ENCODE results near the gene TOMM40.

TOMM40 gene

DNA sequence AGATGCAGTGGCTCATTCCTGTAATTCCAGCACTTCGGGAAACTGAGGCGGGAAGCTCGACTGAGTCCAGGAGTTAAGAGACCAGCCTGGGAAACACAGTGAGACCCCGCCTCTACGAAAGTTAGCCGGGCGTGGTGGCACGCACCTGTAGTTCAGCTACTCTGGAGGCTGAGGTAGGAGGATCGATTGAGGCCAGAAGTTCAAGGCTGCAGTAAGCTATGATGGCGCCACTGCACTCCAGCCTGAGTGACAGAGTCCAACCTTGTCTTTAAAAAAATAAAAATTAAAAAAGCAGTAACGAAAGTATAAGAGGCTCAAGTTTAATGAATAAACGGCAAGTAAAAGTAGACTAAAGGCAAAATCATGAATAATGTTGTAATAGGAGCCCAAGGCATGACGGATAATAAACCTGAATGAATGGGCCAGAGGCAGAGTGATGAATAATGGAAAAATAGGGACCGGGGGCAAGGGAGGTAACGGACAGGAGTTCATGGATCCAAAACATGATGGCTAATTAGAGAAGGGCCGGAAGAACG is 1.2 kb upstream of the TOMM40 start:
- Histone ChIP-seq H3K4me1 (ENCODE audit: insufficient read depth, low read length) (no peaks in the 10 kb centered on the region), H3K9ac (ENCODE audit: low read depth, low read length) (peak overlapping the region; percentile 74; the same call in 1 of the 2 replicates), H3K27ac (ENCODE audit: low read length) (peak overlapping the region; percentile 15), H3K36me3 (ENCODE audit: insufficient read depth, low read depth, low read length) (peaks cover 60% of the 10 kb centered on the region), H3K9me3 (ENCODE audit: insufficient read depth, low read depth, low read length) (no peaks in the 10 kb centered on the region), H3K27me3 (ENCODE audit: insufficient read depth, low read length) (no peaks in the 10 kb centered on the region), H3K4me3 (ENCODE audit: low read length) (peak overlapping the region; percentile 61)

DNA sequence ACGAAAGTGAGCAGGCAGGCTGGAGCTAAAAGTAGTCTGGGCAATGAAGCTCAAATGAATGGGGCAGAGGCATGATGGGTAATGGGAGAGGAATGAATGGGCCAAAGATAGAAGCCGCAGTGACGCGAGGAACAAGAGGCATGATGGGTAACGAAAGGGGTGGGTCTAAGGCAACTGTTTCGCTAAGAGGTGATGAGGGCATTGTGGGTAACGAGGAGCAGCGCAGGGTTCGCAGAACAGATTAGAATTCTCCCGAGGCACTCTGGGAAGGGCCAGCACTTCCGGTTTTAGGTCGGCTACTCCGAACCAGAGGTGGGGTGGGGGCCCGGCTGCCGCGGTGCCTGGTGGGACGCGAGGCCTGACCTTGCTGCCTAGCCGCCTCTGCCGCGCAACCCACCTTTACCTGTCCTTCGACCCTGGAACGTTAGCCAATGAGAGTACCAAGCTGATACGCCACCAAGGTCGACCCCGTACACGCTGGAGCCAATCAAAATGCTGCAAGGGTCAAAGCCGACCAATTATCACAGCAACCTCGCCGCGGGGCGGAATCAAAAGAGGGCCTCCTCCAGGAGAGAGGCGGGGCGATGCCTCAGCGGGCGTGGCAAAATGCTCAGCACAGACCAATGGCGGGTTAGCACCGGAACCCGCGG is 563 bp upstream of the TOMM40 start:
- H3K27ac ChIP-seq (ENCODE audit: low read length) = peak overlapping the region; percentile 15
- no peaks in the 10 kb centered on the region for H3K4me1 ChIP-seq (ENCODE audit: insufficient read depth, low read length)
- peak overlapping the region; percentile 74; the same call in 1 of the 2 replicates for H3K9ac ChIP-seq (ENCODE audit: low read depth, low read length)
- H3K27me3 ChIP-seq (ENCODE audit: insufficient read depth, low read length) = no peaks in the 10 kb centered on the region
- peaks cover 63% of the 10 kb centered on the region for H3K36me3 ChIP-seq (ENCODE audit: insufficient read depth, low read depth, low read length)
- peak overlapping the region; percentile 61 for H3K4me3 ChIP-seq (ENCODE audit: low read length)
- H3K9me3 ChIP-seq (ENCODE audit: insufficient read depth, low read depth, low read length) = no peaks in the 10 kb centered on the region

DNA sequence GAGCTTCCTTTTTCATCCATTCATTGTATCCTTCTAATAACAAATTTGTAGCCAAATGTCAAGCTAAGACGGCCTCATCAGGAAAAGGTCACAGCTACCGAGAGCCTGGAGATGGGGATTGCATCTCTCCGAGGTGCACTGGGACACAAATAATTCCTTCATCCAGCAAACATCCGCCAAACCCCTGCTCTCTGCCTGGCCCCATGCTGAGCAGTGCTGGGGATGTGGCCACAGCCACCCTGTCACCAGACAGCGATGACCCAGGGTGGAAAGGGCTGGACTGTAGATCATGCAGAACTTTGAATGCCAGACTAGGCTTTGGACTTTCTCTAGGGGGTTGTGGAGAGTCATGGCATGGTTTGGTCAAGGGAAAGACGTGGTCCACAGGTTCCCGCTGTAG is 1.9 kb downstream of the TOMM40 start:
- H3K9ac ChIP-seq (ENCODE audit: low read depth, low read length) = no peak overlapping the region
- H3K4me3 ChIP-seq (ENCODE audit: low read length) = peak overlapping the region; percentile 99; the same call in 1 of the 2 replicates
- peaks cover 64% of the 10 kb centered on the region for H3K36me3 ChIP-seq (ENCODE audit: insufficient read depth, low read depth, low read length)

DNA sequence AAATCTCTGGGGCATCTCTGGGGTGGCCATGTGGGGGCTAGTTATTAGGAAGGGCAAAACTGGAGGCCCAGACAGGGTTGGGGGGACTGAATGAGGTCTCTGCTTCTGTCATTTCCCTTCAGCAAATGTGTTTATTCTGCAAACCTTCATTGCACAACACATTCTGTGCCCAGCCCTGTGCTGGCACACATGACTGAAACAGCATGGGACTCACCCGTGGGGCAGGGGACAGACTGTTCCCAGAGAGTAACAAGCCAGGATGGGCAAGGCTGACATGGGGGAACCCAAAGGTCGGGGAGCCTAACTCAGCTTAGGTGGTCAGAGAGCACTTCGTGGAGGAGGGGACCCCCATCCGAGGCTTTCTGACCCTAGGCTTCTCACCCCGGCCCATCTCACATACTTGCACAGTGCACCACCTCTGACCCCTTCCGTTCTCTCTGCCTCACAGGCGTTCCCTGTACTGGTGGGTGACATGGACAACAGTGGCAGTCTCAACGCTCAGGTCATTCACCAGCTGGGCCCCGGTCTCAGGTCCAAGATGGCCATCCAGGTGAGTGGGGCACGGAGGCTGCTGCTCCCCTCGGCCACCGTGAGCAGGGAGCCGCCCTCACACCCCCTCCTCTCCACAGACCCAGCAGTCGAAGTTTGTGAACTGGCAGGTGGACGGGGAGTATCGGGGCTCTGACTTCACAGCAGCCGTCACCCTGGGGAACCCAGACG is 2.4 kb downstream of the TOMM40 start:
- Histone ChIP-seq H3K4me3 (ENCODE audit: low read length) (no peak overlapping the region), H3K9me3 (ENCODE audit: insufficient read depth, low read depth, low read length) (no peaks in the 10 kb centered on the region), H3K4me1 (ENCODE audit: insufficient read depth, low read length) (no peaks in the 10 kb centered on the region), H3K36me3 (ENCODE audit: insufficient read depth, low read depth, low read length) (peaks cover 64% of the 10 kb centered on the region), H3K27me3 (ENCODE audit: insufficient read depth, low read length) (no peaks in the 10 kb centered on the region), H3K9ac (ENCODE audit: low read depth, low read length) (no peak overlapping the region), H3K27ac (ENCODE audit: low read length) (no peak overlapping the region)

More for the DNA sequence above, 1.9 kb downstream of the TOMM40 start:
- H3K9me3 ChIP-seq (ENCODE audit: insufficient read depth, low read depth, low read length) = no peaks in the 10 kb centered on the region
- H3K4me1 ChIP-seq (ENCODE audit: insufficient read depth, low read length) = no peaks in the 10 kb centered on the region
- no peaks in the 10 kb centered on the region for H3K27me3 ChIP-seq (ENCODE audit: insufficient read depth, low read length)
- no peak overlapping the region for H3K27ac ChIP-seq (ENCODE audit: low read length)

DNA sequence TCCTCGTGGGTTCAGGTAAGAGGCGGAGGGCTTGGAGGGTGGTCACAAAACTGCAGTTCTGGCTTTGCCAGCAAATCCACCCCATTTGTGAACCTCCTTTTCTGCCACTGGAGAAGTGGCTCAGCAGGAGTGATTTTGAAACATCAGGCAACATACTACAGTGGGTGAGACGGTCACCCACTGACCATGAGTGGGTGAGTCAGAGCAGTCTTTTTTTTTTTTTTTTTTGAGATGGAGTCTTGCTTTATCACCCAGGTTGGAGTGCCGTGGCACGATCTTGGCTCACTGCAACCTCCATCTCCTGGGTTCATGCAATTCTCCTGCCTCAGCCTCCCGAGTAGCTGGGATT is 3.0 kb downstream of the TOMM40 start:
- H3K4me1 ChIP-seq (ENCODE audit: insufficient read depth, low read length) = no peaks in the 10 kb centered on the region
- H3K27ac ChIP-seq (ENCODE audit: low read length) = no peak overlapping the region
- no peak overlapping the region for H3K9ac ChIP-seq (ENCODE audit: low read depth, low read length)
- H3K27me3 ChIP-seq (ENCODE audit: insufficient read depth, low read length) = no peaks in the 10 kb centered on the region
- H3K36me3 ChIP-seq (ENCODE audit: insufficient read depth, low read depth, low read length) = peaks cover 66% of the 10 kb centered on the region
- no peak overlapping the region for H3K4me3 ChIP-seq (ENCODE audit: low read length)
- no peaks in the 10 kb centered on the region for H3K9me3 ChIP-seq (ENCODE audit: insufficient read depth, low read depth, low read length)

DNA sequence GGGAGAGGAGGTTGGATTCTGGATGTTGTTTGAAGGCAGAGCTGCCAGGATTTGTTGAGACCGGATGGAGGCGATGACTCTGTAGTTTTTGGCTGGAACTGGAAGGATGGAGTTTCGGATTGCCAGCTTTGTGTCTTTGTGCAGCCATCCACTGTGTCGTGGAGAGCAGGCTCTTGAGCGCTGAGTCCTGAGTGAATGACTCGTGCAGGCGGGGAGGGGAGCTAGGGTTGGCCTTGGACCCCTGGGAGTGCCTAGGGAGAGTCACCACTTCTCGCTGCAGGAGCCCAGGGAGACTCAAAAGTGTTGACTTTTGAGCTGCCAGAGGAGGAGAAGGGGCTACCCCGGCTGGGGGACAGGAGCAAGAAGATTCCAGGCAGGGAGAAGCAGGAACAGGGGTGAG is 3.9 kb downstream of the TOMM40 start:
- peaks cover 75% of the 10 kb centered on the region for H3K36me3 ChIP-seq (ENCODE audit: insufficient read depth, low read depth, low read length)
- H3K9ac ChIP-seq (ENCODE audit: low read depth, low read length) = no peak overlapping the region
- H3K9me3 ChIP-seq (ENCODE audit: insufficient read depth, low read depth, low read length) = no peaks in the 10 kb centered on the region
- no peak overlapping the region for H3K27ac ChIP-seq (ENCODE audit: low read length)
- H3K4me3 ChIP-seq (ENCODE audit: low read length) = no peak overlapping the region
- H3K27me3 ChIP-seq (ENCODE audit: insufficient read depth, low read length) = no peaks in the 10 kb centered on the region
- H3K4me1 ChIP-seq (ENCODE audit: insufficient read depth, low read length) = no peaks in the 10 kb centered on the region

DNA sequence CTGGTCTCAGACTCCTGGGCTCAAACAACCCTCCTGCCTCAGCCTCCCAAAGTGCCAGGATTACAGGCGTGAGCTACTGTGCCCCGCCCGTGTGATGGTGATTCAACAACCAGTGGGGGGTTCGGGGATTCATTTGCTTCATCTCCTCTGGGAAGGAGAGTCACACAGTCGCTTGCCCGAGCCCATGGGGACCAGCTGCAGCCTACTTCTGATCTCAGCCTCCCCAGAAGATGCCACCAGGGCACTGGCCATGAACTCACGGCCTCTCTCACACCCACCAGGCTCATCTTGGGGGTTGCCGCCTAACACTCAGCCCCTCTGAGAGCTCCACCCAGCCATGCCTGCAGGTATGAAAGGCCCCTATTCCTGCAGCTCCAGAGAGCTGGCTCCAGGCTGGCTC is 6.8 kb downstream of the TOMM40 start:
- H3K4me1 ChIP-seq (ENCODE audit: insufficient read depth, low read length) = no peaks in the 10 kb centered on the region
- H3K27me3 ChIP-seq (ENCODE audit: insufficient read depth, low read length) = no peaks in the 10 kb centered on the region
- H3K9me3 ChIP-seq (ENCODE audit: insufficient read depth, low read depth, low read length) = no peaks in the 10 kb centered on the region
- H3K27ac ChIP-seq (ENCODE audit: low read length) = no peak overlapping the region
- no peak overlapping the region for H3K9ac ChIP-seq (ENCODE audit: low read depth, low read length)
- no peak overlapping the region for H3K4me3 ChIP-seq (ENCODE audit: low read length)
- H3K36me3 ChIP-seq (ENCODE audit: insufficient read depth, low read depth, low read length) = peaks cover 96% of the 10 kb centered on the region

DNA sequence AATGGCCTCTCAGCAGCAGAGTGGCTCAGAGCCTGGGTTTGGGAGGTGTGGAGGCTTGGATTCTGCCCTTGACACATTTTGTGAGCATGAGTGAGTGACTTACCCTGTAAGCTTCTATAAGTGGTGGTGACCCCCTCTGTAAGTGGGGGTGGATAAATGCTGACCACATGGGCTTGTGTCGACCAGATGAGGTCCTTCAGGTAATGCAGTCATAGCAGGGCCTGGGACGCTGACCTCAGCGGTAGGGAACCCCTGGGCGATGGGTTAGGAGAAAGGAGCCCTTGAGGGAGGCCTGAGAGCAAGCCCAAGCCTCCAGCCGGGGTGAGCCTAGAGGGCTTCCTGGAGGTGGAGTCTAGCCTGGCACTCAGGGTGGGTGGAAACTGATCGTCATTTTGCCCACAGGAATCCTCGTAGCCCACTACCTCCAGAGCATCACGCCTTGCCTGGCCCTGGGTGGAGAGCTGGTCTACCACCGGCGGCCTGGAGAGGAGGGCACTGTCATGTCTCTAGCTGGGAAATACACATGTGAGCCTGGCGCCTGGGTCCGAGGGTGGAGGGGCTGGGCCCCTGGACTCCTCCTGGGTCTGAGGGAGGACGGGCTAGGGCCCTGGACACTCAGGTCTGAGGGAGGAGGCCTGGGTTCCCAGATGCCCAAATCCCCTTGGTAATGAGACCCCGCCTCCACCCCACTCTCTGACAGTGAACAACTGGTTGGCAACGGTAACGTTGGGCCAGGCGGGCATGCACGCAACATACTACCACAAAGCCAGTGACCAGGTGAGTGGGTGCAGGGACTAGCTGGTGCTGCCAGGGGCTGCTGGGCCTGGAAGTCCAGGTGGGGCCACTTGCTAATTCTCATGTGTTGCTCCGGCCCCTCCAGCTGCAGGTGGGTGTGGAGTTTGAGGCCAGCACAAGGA is 9.5 kb downstream of the TOMM40 start:
- Histone ChIP-seq H3K27me3 (ENCODE audit: insufficient read depth, low read length) (no peaks in the 10 kb centered on the region), H3K27ac (ENCODE audit: low read length) (no peak overlapping the region), H3K4me3 (ENCODE audit: low read length) (no peak overlapping the region), H3K9ac (ENCODE audit: low read depth, low read length) (no peak overlapping the region), H3K4me1 (ENCODE audit: insufficient read depth, low read length) (peaks cover 3% of the 10 kb centered on the region; the same call in 1 of the 2 replicates), H3K36me3 (ENCODE audit: insufficient read depth, low read depth, low read length) (peaks cover 75% of the 10 kb centered on the region), H3K9me3 (ENCODE audit: insufficient read depth, low read depth, low read length) (no peaks in the 10 kb centered on the region)

DNA sequence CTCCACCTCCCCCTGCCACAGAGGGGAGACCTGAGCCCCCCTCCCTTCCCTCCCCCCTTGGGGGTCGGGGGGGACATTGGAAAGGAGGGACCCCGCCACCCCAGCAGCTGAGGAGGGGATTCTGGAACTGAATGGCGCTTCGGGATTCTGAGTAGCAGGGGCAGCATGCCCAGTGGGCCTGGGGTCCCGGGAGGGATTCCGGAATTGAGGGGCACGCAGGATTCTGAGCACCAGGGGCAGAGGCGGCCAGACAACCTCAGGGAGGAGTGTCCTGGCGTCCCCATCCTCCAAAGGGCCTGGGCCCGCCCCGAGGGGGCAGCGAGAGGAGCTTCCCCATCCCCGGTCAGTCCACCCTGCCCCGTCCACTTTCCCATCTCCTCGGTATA is 12.2 kb downstream of the TOMM40 start:
- Histone ChIP-seq H3K27ac (ENCODE audit: low read length) (no peak overlapping the region), H3K36me3 (ENCODE audit: insufficient read depth, low read depth, low read length) (peaks cover 65% of the 10 kb centered on the region), H3K27me3 (ENCODE audit: insufficient read depth, low read length) (no peaks in the 10 kb centered on the region), H3K4me3 (ENCODE audit: low read length) (no peak overlapping the region), H3K4me1 (ENCODE audit: insufficient read depth, low read length) (peaks cover 3% of the 10 kb centered on the region; the same call in 1 of the 2 replicates), H3K9me3 (ENCODE audit: insufficient read depth, low read depth, low read length) (no peaks in the 10 kb centered on the region), H3K9ac (ENCODE audit: low read depth, low read length) (no peak overlapping the region)

DNA sequence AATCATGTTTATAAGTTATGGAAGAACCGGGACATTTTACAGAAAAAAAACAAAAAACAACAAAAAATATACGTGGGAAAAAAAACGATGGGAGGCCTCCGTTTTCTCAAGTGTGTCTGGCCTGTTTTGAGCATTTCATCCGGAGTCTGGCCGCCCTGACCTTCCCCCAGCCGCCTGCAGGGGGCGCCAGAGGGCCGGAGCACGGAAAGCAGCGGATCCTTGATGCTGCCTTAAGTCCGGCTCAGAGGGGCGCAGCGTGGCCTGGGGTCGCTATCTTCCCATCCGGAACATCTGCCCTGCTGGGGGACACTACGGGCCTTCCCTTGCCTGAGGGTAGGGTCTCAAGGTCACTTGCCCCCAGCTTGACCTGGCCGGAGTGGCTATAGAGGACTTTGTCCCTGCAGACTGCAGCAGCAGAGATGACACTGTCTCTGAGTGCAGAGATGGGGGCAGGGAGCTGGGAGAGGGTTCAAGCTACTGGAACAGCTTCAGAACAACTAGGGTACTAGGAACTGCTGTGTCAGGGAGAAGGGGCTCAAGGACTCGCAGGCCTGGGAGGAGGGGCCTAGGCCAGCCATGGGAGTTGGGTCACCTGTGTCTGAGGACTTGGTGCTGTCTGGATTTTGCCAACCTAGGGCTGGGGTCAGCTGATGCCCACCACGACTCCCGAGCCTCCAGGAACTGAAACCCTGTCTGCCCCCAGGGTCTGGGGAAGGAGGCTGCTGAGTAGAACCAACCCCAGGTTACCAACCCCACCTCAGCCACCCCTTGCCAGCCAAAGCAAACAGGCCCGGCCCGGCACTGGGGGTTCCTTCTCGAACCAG is 12.8 kb downstream of the TOMM40 start:
- peaks cover 3% of the 10 kb centered on the region; the same call in 1 of the 2 replicates for H3K4me1 ChIP-seq (ENCODE audit: insufficient read depth, low read length)
- H3K9me3 ChIP-seq (ENCODE audit: insufficient read depth, low read depth, low read length) = no peaks in the 10 kb centered on the region
- H3K4me3 ChIP-seq (ENCODE audit: low read length) = no peak overlapping the region
- H3K36me3 ChIP-seq (ENCODE audit: insufficient read depth, low read depth, low read length) = peaks cover 64% of the 10 kb centered on the region
- H3K9ac ChIP-seq (ENCODE audit: low read depth, low read length) = peak overlapping the region; percentile 34; the same call in 1 of the 2 replicates
- H3K27me3 ChIP-seq (ENCODE audit: insufficient read depth, low read length) = no peaks in the 10 kb centered on the region
- no peak overlapping the region for H3K27ac ChIP-seq (ENCODE audit: low read length)
